Measurements from ENCODE around the gene DHRS3. TPM values are rescaled to one million over a fixed set of nuclear protein-coding genes. Genes with fewer than 3 reads are reported as not detected.

DHRS3 gene
- total RNA-seq, 4 donors from 2014 or later = 175 to 342 (median 227) TPM

- ATAC-seq (ENCODE audit: low FRiP score) (no peak), DNase-seq (ENCODE audit: low spot score) (no peak)
- TF ChIP-seq CTCF (IDR thresholded peaks at IDR 0.05) = no peak
Measured at GRCh38 chr1:12620488-12620865, 2.5 kb upstream of the DHRS3 start.

GRCh38 chr1:12619792-12620487, 1.9 kb upstream of the DHRS3 start:
- DNase-seq (ENCODE audit: low spot score) (peak; percentile 71), ATAC-seq (ENCODE audit: low FRiP score) (peak; percentile 72)
- TF ChIP-seq CTCF (IDR thresholded peaks at IDR 0.05) = peak in 2 of 3 donors; percentile 90 to 94

GRCh38 chr1:12618965-12619791, 1.2 kb upstream of the DHRS3 start:
- DNase-seq (ENCODE audit: low spot score) = no peak
- ATAC-seq (ENCODE audit: low FRiP score) = peak; percentile 69
- no peak for TF ChIP-seq CTCF (IDR thresholded peaks at IDR 0.05)

GRCh38 chr1:12618661-12618964, 603 bp upstream of the DHRS3 start:
- ATAC-seq (ENCODE audit: low FRiP score) (peak; percentile 0), DNase-seq (ENCODE audit: low spot score) (no peak)
- no peak for TF ChIP-seq CTCF (IDR thresholded peaks at IDR 0.05)

- DNase-seq (ENCODE audit: low spot score) (no peak), ATAC-seq (ENCODE audit: low FRiP score) (no peak)
- TF ChIP-seq CTCF (IDR thresholded peaks at IDR 0.05) = no peak
Measured at GRCh38 chr1:12617511-12617900, 504 bp downstream of the DHRS3 start.

GRCh38 chr1:12616709-12617373, 1.2 kb downstream of the DHRS3 start:
- DNase-seq (ENCODE audit: low spot score) = no peak
- ATAC-seq (ENCODE audit: low FRiP score) = peak; percentile 3
- TF ChIP-seq CTCF (IDR thresholded peaks at IDR 0.05) = no peak
